Retina (tissue), 1 donor: ENCODE measurements around the gene D2HGDH.
"Not testable (repeated sequence)": the region's sequence is repeated elsewhere in the genome, so short reads cannot be mapped to it uniquely, and the experiment has no call there.

Experiments used
- DNase-seq: peaks from one replicate; pipeline ENCODE4 v3.0.0-alpha.2; 2016

Gene D2HGDH

GRCh38 chr2:241751152-241751551, 16.7 kb downstream of the D2HGDH start:
- DNase-seq = no peak

- DNase-seq = no peak
Observed at GRCh38 chr2:241751776-241752175, 17.3 kb downstream of the D2HGDH start.

- no peak for DNase-seq
Observed at GRCh38 chr2:241752253-241752652, 17.8 kb downstream of the D2HGDH start.

- DNase-seq = no peak
Observed at GRCh38 chr2:241752689-241753276, 18.4 kb downstream of the D2HGDH start.

- no peak for DNase-seq
Observed at GRCh38 chr2:241753493-241753892, 19.1 kb downstream of the D2HGDH start.

GRCh38 chr2:241754042-241754441, 19.6 kb downstream of the D2HGDH start:
- no peak for DNase-seq

- DNase-seq = no peak
Observed at GRCh38 chr2:241755166-241755565, 20.7 kb downstream of the D2HGDH start.

- no peak for DNase-seq
Observed at GRCh38 chr2:241755777-241756176, 21.3 kb downstream of the D2HGDH start.

- DNase-seq = no peak
Observed at GRCh38 chr2:241759067-241759807, 24.8 kb downstream of the D2HGDH start.

- DNase-seq = not testable (repeated sequence)
Observed at GRCh38 chr2:241759893-241760292, 25.5 kb downstream of the D2HGDH start.

- no peak for DNase-seq
Observed at GRCh38 chr2:241760301-241760771, 25.9 kb downstream of the D2HGDH start.

- no peak for DNase-seq
Observed at GRCh38 chr2:241762321-241762932, 28.0 kb downstream of the D2HGDH start.

GRCh38 chr2:241762933-241763369, 28.5 kb downstream of the D2HGDH start:
- DNase-seq = no peak

GRCh38 chr2:241763551-241764274, 29.3 kb downstream of the D2HGDH start:
- no peak for DNase-seq

- no peak for DNase-seq
Observed at GRCh38 chr2:241764275-241765241, 30.1 kb downstream of the D2HGDH start.

- no peak for DNase-seq
Observed at GRCh38 chr2:241767464-241768250, 33.2 kb downstream of the D2HGDH start.

GRCh38 chr2:241768251-241768711, 33.9 kb downstream of the D2HGDH start:
- DNase-seq = no peak

- no peak for DNase-seq
Observed at GRCh38 chr2:241768850-241769249, 34.4 kb downstream of the D2HGDH start.

- DNase-seq = no peak
Observed at GRCh38 chr2:241769819-241770184, 35.4 kb downstream of the D2HGDH start.

- peak; percentile 50 for DNase-seq
Observed at GRCh38 chr2:241770185-241770935, 35.9 kb downstream of the D2HGDH start.

- DNase-seq = peak; percentile 48
Observed at GRCh38 chr2:241770936-241771285, 36.5 kb downstream of the D2HGDH start.
